DMS153 (cell line): ENCODE data around the gene NTRK1.
A peak's percentile ranks its signal among the peaks of the same experiment; 100 is the strongest.

Experiments
- DNase-seq: peaks from one replicate; lab custom pipeline; 2025; lab: John Stamatoyannopoulos, UW

NTRK1 gene

GRCh38 chr1:156898161-156898566 lies 37.5 kb downstream of the NTRK1 start:
- DNase-seq, result no peak

GRCh38 chr1:156898971-156899664 lies 38.5 kb downstream of the NTRK1 start:
- no peak for DNase-seq

- no peak for DNase-seq
These were observed 39.5 kb downstream of the NTRK1 start for GRCh38 chr1:156899956-156900718.

GRCh38 chr1:156900896-156901589 lies 40.4 kb downstream of the NTRK1 start:
- no peak for DNase-seq

GRCh38 chr1:156901590-156901900 lies 40.9 kb downstream of the NTRK1 start:
- DNase-seq, result no peak

- no peak for DNase-seq
These were observed 41.6 kb downstream of the NTRK1 start for GRCh38 chr1:156901966-156902915.

- DNase-seq, result no peak
These were observed 42.8 kb downstream of the NTRK1 start for GRCh38 chr1:156903328-156904091.

GRCh38 chr1:156904187-156904959 lies 43.7 kb downstream of the NTRK1 start:
- DNase-seq, result no peak

GRCh38 chr1:156905176-156905575 lies 44.5 kb downstream of the NTRK1 start:
- DNase-seq, result no peak

GRCh38 chr1:156905651-156906050 lies 45.0 kb downstream of the NTRK1 start:
- DNase-seq, result no peak

GRCh38 chr1:156906206-156906906 lies 45.7 kb downstream of the NTRK1 start:
- no peak for DNase-seq

GRCh38 chr1:156908541-156908940 lies 47.9 kb downstream of the NTRK1 start:
- DNase-seq, result no peak

GRCh38 chr1:156908955-156909354 lies 48.3 kb downstream of the NTRK1 start:
- DNase-seq, result no peak

GRCh38 chr1:156909671-156910070 lies 49.0 kb downstream of the NTRK1 start:
- no peak for DNase-seq

- peak; percentile 25 for DNase-seq
These were observed 49.7 kb downstream of the NTRK1 start for GRCh38 chr1:156910309-156910782.

- DNase-seq, result peak; percentile 22
These were observed 51.1 kb downstream of the NTRK1 start for GRCh38 chr1:156911577-156912298.

GRCh38 chr1:156912310-156912709 lies 51.6 kb downstream of the NTRK1 start:
- DNase-seq, result no peak

GRCh38 chr1:156912861-156913808 lies 52.5 kb downstream of the NTRK1 start:
- peak; percentile 50 for DNase-seq
